WTC11 (cell line): ENCODE results near the gene ZNHIT1.

ENCODE experiments used
- EMX1 ChIP-seq: fragments of 250-450 bp; sonication (Bioruptor Pico); IDR thresholded peaks from 2 replicates; pipeline ENCODE4 v1.8.0; 2021; ENCODE audit warnings: mild to moderate bottlenecking
- OVOL2 ChIP-seq: fragments of 250-450 bp; sonication (Bioruptor Pico); IDR thresholded peaks from 2 replicates; pipeline ENCODE4 v1.9.0; 2021; ENCODE audit warnings: mild to moderate bottlenecking, borderline replicate concordance
- ZNF232 ChIP-seq: sonication (generic); formaldehyde crosslinking; IDR thresholded peaks from 2 replicates; pipeline ENCODE4 v1.8.0; 2022; ENCODE audit warnings: mild to moderate bottlenecking, missing genetic modification reagents
- ZNF263 ChIP-seq: sonication (generic); formaldehyde crosslinking; IDR thresholded peaks from 2 replicates; pipeline ENCODE4 v1.8.1; 2022; ENCODE audit warnings: low read depth, mild to moderate bottlenecking, moderate library complexity, missing genetic modification reagents
- TF ChIP-seq, protein P1 (sequence below): fragments of 200-600 bp; IDR thresholded peaks from 2 replicates; pipeline ENCODE4 v1.8.0; 2022; ENCODE audit warnings: antibody characterized with exemption
- TF ChIP-seq, protein P2 (sequence below): sonication (generic); formaldehyde crosslinking; IDR thresholded peaks from 2 replicates; pipeline ENCODE4 v1.8.1; 2023; ENCODE audit warnings: mild to moderate bottlenecking, missing genetic modification reagents, moderate library complexity

DNA sequence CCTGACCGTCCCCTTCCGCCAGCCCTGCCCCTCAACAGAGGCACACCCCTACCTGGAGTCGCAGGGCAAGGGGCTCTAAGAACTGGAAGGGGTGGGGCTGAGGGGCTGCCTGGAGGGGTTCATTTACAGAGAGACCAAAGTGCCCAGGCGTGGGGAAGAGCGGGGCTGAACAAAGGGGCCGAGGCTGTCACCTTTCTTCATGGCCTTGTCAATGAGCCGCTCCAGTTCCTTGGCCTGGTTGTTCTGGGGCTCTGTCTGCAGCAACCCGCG is 21.9 kb downstream of the ZNHIT1 start:
- TF ChIP-seq, protein P1, sequence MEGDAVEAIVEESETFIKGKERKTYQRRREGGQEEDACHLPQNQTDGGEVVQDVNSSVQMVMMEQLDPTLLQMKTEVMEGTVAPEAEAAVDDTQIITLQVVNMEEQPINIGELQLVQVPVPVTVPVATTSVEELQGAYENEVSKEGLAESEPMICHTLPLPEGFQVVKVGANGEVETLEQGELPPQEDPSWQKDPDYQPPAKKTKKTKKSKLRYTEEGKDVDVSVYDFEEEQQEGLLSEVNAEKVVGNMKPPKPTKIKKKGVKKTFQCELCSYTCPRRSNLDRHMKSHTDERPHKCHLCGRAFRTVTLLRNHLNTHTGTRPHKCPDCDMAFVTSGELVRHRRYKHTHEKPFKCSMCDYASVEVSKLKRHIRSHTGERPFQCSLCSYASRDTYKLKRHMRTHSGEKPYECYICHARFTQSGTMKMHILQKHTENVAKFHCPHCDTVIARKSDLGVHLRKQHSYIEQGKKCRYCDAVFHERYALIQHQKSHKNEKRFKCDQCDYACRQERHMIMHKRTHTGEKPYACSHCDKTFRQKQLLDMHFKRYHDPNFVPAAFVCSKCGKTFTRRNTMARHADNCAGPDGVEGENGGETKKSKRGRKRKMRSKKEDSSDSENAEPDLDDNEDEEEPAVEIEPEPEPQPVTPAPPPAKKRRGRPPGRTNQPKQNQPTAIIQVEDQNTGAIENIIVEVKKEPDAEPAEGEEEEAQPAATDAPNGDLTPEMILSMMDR = no peak
- TF ChIP-seq ZNF232 (CRISPR knock-in tag) (no peak), EMX1 (CRISPR knock-in tag) (no peak), OVOL2 (CRISPR knock-in tag) (no peak), ZNF263 (no peak)
- TF ChIP-seq, protein P2, sequence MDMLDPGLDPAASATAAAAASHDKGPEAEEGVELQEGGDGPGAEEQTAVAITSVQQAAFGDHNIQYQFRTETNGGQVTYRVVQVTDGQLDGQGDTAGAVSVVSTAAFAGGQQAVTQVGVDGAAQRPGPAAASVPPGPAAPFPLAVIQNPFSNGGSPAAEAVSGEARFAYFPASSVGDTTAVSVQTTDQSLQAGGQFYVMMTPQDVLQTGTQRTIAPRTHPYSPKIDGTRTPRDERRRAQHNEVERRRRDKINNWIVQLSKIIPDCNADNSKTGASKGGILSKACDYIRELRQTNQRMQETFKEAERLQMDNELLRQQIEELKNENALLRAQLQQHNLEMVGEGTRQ = no peak
